GM19438 (cell line): ENCODE measurements around the gene PANX2.

Source experiments
- ATAC-seq: cut with Tn5 transposase; IDR thresholded peaks from one replicate; pipeline ENCODE4 v1.9.1; 2021; ENCODE audit warnings: low read depth; ENCODE audit not compliant: unreplicated experiment

Gene PANX2

DNA sequence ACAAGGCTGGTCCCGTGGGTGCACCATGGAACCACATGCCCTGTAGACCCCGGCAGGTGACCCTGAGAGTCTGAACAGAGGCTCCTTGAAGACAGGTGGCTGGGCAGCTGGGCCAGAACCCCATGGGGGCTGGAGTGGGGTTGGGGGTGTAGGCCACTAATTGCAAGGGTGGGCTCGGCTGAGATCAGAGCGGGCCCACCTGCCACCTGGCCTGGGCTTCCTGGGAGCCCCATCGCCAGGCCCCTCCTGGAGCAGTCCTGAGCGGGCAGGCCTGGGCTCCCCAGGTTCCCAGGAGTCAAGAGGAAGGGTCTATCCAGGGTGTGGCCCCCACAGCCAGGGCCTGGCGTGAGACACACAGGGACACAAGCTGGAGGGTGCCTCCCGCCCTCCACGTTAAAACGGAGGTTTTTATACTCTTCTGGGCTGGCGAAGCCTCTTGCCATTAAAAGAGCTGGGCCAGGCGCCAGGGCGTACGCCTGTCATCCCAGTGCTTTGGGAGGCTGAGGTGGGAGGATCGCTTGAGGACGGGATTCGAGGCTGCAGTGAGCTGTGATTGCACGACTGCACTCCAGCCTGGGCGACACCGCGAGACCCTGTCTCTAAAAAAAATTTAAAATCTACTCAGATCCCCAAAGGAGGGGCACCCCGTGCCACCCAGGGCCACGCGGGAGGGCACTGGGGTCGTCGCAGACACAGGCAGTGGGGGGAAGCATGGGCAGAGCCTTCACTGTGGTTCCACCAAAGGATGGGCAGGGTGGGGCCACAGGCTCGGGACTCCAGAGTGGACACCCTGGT lies 10.4 kb downstream of the PANX2 start:
- ATAC-seq = no peak

DNA sequence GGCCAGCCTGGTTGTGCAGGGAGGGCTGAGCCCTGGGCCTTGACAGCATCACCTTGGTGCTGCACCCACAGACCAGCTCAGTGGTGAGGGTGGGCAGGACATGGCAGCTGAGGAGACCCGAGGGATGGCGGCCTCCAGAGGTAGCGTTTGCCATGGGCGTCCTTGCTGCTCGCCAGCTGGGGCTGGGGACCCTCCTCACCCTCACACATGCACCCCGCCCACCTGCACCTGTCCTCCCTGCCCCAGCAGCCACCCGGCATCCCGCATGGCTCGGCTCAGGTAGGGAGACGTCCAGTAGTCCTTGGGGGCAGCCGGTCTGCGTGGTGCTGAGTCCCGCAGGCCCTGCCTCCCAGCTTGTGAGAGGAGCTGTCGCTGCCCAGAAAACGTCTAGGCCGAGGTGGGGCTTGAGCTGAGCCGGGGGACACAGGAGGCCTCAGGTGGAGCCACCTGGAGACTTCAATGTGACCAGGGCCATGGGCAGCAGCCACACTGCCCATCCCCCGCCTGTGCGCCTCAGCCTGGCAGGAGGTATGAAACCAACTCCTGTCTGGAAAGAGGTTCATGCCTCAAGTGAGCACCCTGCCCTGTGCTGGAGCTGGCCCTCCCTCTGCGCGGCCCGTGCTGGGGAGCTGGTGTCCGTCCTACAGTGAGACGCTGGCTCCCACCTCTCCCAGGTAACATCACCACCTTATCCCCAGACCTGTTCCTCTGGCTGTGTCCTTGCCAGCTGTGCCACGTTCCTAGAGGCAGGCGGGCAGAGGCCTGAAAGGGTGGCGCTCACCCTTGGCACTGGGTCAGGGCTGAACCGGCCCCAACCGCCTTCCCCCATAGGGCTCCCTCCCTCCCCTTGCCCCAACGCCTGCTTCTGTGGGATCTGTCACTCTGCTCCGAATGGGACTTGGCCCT lies 11.9 kb downstream of the PANX2 start:
- no peak for ATAC-seq

DNA sequence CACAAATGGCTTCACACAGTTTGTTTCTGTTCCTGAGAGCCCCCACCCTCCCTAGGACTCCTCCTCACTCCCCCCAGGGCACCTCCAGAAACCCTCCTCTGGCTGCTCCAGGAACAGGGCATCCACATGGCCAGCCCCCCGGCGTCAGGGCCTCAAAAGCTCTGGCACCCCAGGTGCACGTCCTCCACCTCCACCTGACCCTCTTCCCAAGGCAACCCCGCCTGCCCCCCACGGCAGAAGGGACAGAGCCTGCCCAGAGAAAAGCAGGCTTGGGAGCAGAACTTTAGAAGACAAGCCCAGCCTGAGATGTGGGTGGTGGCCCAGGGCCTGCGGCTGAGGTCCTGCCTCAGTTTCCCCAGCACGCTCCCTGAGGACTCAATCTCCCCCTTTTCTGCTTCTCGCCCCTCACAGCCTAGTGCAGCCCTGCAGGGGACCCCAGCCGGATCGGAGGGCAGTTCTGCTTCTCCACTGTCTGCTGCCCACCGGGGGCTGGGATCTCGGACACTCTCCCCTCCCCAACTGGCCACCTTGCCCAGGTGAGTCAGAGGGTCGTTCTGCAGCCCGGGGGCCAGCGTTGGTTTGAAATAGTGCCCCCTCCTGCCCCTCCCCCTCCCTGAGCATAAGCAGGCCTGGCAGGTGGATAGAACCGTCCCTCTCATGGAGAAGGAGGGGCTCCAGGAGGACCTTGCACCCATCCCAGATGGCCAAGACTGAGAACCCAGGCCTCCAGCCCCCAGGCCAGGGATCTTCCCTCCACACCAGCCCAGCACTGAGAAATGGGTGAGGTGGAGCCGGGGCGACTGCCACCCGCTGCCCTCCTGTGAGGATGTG lies 12.8 kb downstream of the PANX2 start:
- ATAC-seq = no peak

DNA sequence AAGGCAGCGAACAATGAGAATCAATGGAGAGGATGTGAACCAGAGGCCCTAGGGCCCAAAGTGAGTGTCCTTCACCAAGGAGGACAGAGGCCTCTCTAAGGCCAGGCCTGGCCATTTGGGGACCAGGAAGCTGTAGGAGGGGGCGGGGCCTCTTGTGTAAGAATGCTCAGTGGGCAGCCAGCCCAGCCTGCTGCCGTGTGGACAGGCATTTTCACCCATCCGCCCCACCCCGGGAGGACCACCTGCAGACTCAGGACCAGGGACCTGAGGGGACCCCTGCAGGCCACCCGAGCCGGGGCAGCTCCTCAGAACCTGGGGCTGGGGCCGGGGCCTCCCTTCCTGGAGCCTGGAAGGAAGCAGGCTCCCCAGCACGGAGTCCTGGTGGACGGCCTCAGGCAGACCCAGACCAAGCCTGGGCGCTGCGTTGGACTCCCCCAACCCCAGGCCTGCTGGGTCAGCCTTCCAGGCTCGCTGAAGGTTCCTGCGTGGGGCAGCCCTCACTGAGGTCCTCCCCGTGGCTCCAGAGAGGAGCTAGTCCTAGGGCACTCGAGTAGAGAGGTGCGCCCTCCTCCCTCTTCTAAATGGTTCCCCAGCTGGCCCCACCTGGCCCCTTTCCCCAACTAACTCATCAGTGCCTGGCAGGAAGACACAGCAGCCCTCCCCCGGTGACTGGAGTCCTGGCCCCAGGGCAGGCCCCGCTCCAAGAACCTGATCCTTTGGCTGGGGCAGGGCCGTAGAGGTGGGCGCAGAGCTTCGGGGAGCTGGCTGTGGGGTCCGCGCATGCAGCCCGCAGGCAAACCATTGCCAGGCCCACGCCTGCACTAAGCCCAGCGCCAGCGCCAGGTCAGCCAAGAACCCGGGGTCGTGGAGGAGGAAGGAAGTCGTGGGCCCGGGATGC lies 13.7 kb downstream of the PANX2 start:
- no peak for ATAC-seq

DNA sequence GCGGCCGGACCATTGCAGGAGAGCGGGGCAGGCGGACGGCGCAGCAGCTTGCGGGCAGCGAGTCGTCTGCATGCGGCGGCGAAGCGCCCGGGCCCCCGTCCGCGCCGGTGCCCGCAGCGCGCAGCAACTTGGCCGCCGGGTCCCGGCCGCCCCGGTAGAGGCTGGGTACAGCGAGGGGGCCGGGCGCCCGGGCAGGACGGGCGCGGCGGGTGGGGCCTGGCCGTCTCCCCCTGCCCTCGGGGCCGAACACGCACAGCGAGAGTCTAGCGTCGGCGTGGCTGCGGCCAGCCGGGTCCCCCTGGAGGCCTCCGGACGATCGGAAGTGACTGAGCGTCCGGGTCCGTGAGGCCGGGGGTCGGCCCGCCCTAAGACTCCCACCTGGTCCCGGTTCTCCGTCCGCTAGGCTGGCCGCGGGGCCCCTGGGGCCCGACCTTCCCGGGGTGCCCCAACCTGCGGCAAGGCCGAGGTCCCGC lies 14.4 kb downstream of the PANX2 start:
- no peak for ATAC-seq

DNA sequence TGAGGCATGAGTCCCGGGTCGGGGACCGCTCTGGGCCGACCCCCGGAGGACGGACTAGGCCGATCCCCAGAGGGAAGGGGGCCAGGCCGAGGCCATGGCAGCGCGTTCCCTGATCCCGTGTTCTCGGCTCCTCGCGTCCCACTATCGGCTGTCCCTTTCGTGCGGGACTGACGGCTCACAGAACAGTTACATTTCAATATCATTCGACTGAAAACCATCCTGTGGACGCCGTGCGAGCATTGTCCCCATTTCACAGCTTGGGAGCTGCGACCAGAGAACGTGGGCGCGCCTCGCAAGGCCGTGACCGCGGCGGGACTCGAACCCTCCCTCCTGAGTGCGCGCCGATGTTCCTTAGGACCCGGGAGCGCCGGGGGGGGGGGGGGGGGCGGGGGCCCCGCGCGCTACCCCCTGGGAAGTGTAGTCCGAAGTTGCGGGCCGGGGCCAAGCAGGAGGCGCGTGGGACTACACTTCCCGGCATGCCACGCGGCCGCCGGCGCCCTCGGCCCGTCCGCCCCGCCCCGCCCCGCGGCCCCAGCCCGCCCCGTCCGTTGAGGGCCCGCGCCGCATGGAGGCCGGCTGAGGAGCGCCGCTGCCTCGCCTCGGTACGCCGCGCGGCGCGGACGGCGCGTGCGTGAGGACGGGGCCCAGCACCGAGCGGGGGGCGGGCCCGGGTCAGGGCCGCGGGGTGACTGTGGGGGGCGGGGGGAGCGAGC lies 15.0 kb downstream of the PANX2 start, which contains the start of gene TRABD:
TSS of gene TRABD (plus strand) at position 539 of the 713 bp plus-strand sequence. CDS start 7,148 bp downstream, outside the sequence.
- no peak for ATAC-seq

DNA sequence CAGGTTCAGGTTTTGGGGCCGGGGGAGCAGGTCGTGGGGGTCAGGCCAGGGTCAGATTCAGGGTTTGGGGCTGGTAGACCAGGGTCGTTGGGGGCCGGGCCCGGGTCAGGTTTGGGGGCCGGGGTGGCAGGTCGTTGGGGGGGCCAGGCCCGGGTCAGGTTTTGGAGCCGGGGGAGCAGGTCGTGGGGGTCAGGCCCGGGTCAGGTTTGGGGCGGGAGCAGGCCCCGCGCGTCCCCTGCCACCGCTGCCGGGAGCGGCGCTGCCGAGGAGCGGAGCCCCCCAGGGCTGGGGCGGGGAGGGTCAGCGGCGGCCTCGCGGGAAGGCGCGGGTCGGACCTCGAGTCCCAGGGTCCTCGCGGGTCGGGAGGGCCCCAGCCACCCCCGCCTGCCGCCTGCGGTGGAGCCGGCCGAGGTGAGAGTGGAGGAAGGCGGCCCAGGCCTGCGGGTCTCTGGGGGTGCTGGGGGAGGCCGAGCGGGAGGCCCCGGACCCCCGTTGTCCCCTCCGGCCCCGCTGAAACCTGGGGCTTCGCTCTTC lies 15.7 kb downstream of the PANX2 start:
- ATAC-seq = no peak

DNA sequence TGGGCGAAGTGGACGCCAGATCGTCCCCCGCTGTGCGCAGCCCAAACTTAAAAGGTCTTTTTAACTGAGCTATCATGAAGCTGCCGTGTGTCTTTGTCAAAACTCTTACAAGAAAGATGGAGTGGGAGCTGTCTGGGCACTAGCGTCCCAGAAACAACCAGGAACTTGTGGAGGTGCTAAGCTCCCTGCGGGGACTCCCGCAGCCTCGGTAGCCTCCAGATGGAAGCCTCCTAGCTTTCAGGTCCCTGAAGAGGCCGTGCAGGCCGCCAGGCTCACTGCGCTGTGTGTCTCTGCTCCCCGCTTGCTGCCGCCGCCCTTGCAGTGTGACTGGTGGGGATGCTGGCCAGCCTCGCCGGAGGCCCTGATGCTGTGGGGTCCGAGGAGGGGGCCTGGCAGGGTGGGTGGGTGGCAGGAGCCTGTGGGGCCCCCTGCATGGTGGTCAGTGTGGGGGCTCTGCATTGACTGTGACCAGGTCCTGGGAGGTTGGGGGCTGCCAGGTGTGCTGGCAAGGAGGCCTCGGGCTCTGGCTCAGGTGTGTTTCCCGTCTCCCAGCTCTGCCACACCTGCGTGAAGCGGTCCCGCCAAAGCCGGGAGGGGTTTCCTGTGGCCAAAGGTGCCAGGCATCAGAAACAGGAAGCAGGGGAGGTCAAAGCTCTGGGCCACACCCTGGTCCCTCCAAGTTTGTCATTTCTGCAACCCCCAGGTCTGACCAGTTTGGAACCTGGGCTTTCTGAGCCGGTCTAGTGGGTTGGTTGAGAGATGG lies 16.4 kb downstream of the PANX2 start:
- ATAC-seq = no peak

DNA sequence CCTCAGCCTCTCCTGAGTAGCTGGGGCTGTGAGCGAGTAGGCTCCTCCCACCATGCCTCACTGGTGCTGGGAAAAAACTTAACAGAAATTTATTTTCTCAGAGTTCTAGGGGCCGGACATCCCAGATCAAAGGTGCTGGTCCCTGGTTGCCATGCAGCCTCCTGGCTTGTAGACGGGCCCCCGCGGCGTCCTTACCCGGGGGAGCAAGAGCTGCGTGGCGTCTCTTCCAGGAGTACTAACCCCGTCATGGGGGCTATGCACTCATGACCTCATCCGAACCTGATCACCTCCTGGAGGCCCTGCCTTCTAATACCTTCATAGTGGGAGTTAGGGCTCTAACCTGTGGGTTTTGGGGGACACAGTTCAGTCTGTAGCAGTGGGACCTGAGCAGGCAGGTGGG lies 17.8 kb downstream of the PANX2 start:
- no peak for ATAC-seq

DNA sequence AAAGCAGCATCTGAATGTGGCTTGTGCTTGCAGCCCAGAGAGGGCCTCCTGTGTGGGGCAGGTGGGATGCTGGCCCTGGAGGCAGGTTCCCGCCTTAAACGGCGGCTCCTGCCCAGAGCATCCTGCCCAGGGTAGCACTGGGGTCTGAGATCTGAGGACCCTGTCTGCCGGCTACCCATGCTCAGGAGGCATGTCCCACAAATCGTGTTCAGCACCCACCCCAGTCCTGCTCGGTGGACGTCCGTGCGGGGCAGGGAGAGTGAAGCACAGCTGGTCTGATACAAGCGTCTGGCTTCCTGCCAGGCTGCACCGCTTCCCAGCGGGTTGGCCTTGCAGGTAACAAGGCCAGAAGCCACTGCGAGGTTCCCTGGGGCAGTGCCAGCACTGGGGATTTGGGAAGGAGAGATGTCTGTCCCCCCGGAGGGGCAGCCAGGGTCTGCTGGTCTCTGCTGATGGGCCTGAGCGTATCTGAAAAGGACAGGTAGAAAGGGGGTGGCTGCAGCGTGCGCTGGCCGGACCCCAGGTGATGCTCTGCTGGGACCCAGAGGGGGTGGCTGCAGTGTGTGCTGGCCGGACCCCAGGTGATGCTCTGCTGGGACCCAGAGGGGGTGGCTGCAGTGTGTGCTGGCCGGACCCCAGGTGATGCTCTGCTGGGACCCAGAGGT lies 18.8 kb downstream of the PANX2 start:
- no peak for ATAC-seq

DNA sequence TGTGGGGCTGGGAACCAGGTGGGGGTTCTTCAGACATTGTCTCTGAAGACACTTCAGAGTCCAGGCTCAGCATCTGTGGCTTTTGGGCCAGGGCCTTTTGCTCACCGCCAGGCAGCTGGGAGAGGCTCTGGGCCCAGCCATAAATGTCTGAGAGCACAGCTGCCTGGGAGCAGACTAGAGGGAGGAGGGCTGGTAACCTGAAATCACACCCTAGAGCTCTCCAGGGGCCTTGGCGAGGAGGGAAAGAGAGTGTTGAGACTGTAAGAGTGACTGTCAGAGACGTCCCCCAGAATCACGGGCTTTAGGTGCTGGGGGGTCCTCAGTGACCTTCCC lies 19.3 kb downstream of the PANX2 start:
- ATAC-seq = no peak

DNA sequence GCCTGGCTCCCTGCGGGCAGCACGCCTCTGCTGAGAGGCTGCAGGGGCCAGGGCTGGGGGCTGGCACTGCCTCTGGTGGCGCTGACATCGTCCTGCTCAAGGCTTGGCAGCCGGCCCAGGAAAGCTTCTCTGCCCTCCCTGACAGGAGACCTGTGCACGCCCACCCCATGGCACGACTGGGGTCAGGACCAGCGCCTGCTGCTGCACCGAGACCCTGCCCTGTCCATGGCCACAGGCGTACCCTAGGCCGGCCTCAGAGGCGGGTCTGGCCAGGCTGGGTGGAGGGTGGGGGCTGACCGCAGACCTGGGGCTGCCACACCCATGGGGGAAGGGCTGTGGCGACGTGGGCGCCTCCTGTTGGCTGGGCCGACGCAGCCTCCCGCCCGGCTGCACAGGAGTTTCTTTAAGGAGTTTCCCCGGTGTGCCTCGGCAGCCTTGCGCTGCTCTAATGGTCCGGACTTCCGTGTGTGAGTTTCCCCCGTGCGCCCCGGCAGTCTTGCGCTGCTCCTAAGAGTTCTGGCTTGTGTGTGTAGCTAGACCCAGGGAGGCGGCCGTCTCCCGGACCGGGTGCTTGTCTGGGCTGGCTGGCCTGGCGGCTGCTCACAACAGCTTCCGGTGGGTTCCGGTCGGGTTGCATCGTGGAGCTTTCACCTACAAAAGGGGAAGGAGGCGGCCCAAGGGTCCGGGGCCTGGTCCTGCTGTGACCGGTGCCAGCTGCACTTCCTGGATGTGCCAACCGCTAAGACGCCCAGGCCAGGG lies 19.8 kb downstream of the PANX2 start:
- ATAC-seq = peak; percentile 36

DNA sequence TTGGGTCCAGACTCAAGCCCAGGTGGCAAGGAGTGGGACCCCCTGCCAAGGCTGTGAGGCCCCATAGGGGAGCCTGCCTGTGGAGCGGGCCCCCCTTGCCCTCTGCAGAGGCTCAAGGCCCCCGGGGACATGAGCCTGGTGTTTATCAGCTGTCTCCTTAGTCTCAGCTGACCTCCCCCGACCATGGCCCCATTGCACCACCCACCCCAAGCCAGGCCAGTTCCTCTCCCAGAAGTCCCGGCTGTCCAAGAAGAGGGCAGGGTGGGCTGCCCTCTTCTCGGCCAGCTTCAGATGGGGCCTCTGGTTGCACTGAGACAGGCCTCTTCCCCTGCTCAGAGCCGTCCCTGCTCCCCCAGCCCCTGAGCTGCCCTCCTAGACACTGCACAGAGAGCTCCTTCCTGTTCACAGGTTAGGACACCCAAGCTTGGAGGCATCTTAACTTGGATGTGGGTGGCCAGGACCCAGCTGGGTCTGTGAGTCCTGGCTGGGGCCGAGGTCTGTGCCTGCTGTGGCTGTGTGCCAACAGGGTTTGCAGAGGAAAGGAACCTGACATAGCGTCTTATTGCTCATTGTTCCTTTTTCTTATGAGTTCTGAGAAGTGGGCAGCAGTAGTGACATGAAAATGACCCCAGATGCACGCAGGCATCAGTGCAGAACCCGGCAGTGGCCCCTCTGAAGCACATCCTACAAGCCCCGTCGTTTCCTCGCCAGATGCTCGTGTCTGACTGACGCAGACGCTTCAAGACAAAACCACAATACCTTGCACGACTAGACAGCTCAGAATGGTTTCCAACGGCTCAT lies 20.6 kb downstream of the PANX2 start:
- ATAC-seq = peak; percentile 23

DNA sequence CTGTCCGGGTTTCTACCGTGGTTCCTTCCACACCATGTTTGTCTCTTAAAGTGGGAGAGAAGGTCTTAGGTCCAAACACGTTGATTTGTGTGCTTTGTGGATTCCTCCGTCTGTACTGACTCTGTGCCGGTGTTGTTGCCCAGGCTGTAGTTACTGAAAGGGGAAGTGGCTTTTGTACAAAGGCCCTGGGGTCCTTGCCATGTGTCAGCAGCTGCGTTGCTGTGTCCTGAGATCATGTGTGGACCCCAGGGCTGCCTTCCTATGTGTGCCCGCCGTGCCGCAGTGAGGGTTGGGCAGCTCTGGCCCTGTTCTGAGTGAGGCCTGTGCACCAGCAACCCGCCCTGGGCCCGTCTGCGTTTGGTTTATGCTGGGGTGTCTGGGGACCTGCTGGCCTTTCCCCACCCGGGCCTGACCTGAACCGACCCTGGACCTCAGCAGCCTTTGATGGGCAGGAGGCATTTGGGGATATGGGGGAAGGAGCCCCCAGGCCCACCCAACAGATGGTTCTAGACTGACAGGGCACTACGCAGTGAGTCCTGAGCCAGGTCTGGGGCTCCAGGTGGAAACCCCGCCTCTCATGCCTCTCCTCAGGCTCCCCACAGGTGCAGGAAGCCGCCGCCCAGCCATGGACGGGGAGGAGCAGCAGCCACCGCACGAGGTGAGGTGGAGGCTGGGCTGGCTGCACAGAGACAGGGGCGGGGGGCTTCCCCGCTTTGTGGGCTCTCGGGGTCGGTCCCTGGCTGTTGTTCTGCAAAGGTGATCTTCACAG lies 22.1 kb downstream of the PANX2 start:
- ATAC-seq = no peak

DNA sequence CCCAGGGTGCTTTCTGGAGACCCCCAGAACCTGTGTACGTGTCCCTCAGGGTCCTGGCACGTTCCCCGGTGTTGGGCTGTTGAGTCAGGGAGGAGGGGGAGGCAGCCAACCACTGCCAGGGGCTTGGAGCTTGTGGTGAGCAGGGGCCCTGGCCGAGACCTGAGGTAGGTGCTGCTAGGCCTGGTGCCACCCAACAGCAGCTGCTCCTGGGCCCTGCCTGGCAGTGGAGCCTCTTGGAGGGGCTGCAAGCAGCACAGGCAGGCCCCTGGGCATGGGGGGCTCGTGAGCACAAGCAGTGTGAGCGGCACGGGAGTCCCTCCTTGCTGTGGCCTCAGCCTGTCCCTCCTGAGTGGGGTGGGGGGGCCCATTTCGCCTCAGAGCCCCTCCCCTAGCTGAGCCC lies 23.1 kb downstream of the PANX2 start:
- no peak for ATAC-seq
